NT2/D1 (cell line): ENCODE measurements around the gene OR6C6.
"Not testable (repeated sequence)": the region's sequence is repeated elsewhere in the genome, so short reads cannot be mapped to it uniquely, and the experiment has no call there.

Source experiments
- DNase-seq: peaks from one replicate; pipeline ENCODE4 v3.0.0-alpha.2; 2011; ENCODE audit warnings: low read depth, low spot score
- H3K27me3 ChIP-seq: 2 replicates; pipeline ENCODE4 v1.6.0; 2011; ENCODE audit warnings: mild to moderate bottlenecking; ENCODE audit not compliant: insufficient read length, insufficient read depth
- H3K36me3 ChIP-seq: 2 replicates; pipeline ENCODE4 v1.6.1; 2011; ENCODE audit warnings: mild to moderate bottlenecking, low read length, mixed read lengths; ENCODE audit not compliant: insufficient read depth, insufficient read length
- H3K4me1 ChIP-seq: 2 replicates; pipeline ENCODE4 v1.5.1; 2011; ENCODE audit not compliant: insufficient read depth, insufficient read length
- H3K4me3 ChIP-seq: 2 replicates; pipeline ENCODE4 v1.5.1; 2011; ENCODE audit warnings: low read depth; ENCODE audit not compliant: insufficient read length
- H3K9ac ChIP-seq: 2 replicates; pipeline ENCODE4 v1.6.0; 2011; ENCODE audit warnings: low read depth; ENCODE audit not compliant: insufficient read length
- H3K9me3 ChIP-seq: 2 replicates; pipeline ENCODE4 v1.5.1; 2011; ENCODE audit warnings: mild to moderate bottlenecking, low read length; ENCODE audit not compliant: insufficient read depth
- SUZ12 ChIP-seq: IDR thresholded peaks from 2 replicates; pipeline ENCODE4 v1.6.1; 2011; ENCODE audit not compliant: insufficient read length, insufficient read depth; ENCODE audit errors: extremely low read depth
- YY1 ChIP-seq: IDR thresholded peaks from 2 replicates; pipeline ENCODE4 v1.6.1; 2011; ENCODE audit not compliant: insufficient read length, insufficient read depth
- ZNF274 ChIP-seq: IDR thresholded peaks from 2 replicates; pipeline ENCODE4 v1.6.1; 2011; ENCODE audit warnings: mild to moderate bottlenecking, low read depth, low read length

OR6C6 gene

DNA sequence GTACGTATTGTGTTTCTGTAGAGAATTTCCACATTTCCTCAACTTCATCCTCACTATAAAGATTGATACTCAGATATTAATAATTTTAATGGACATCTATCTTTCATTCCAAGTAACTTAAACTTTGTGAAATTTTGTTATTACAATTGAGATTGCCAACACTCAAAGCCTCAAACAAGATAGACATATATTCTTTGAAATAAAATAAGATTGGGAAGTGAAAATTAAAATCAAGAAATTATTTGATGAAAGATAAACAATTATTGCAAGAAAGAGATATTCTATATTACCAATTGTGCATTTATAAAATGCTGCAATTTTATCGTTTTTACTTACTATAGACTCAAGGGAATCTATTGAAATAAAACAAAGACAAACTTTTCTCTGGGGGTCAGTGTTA, at the start of gene OR6C6:
OR6C6 (minus strand) TSS at position 101 of the 400 bp plus-strand sequence. CDS start 1,337 bp downstream, outside the sequence.
- H3K4me3 ChIP-seq: no peak within 1 kb of the TSS
- TF ChIP-seq SUZ12 (no peak), ZNF274 (no peak), YY1 (no peak)
- no peaks in the 10 kb centered on the region for H3K36me3 ChIP-seq
- no peaks in the 10 kb centered on the region for H3K27me3 ChIP-seq
- no peak for DNase-seq
- no peaks in the 10 kb centered on the region for H3K4me1 ChIP-seq
- H3K9me3 ChIP-seq: no peaks in the 10 kb centered on the region
- H3K9ac ChIP-seq: no peak within 1 kb of the TSS

DNA sequence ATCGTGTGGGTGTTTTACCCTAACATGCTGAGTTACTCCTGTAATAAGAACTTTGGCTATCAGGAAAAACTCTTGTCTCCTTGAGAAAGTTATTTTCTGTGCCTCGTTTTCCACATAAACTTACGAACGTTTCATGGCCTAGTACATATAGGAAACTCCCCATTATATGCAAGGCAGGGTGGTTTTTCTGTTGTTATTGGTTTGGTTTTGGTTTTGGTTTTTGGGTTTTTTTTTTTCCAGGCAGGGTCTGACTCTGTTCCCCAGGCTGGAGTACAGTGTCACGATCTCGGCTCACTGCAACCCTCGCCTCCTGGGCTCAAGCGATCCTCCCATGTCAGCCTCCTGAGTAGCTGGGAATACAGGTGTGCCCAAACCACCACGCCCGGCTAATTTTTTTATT, 39.6 kb upstream of the OR6C6 start:
- TF ChIP-seq SUZ12 (no peak), YY1 (no peak), ZNF274 (no peak)
- H3K4me1 ChIP-seq: no peaks in the 10 kb centered on the region

DNA sequence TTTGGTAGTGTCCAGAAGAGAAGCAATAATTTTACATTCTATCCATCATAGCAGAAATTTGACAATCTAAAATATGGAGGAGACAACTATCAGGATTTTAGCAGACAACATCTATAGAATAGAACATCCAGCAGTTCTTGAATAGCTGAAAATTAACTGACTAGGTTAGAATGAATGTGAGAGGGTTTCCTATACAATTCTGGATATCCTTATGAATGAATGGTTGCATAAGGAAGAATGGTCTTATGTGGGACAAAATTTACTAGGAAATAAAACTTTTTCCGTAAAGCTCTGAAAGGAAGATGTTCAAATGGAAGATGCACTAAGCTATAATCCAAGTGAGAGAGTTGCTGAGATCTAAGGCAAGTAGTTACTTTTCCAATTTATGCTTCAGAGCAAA, 34.1 kb upstream of the OR6C6 start, which contains the start of gene OR6C3:
OR6C3 (plus strand) TSS at position 301 of the 400 bp plus-strand sequence. CDS start 955 bp downstream, outside the sequence.
- TF ChIP-seq SUZ12 (no peak), YY1 (no peak), ZNF274 (no peak)
- H3K9me3 ChIP-seq: peaks cover 3% of the 10 kb centered on the region; the same call in 1 of the 2 replicates
- no peak within 1 kb of the TSS for H3K4me3 ChIP-seq
- no peak for DNase-seq
- no peaks in the 10 kb centered on the region for H3K4me1 ChIP-seq
- H3K9ac ChIP-seq: no peak within 1 kb of the TSS
- no peaks in the 10 kb centered on the region for H3K27me3 ChIP-seq
- H3K36me3 ChIP-seq: no peaks in the 10 kb centered on the region

More for the DNA sequence above, 39.6 kb upstream of the OR6C6 start:
- Histone ChIP-seq H3K9me3 (peaks cover 3% of the 10 kb centered on the region), H3K36me3 (no peaks in the 10 kb centered on the region), H3K27me3 (no peaks in the 10 kb centered on the region), H3K9ac (no peak overlapping the region), H3K4me3 (no peak overlapping the region)
- DNase-seq: no peak

DNA sequence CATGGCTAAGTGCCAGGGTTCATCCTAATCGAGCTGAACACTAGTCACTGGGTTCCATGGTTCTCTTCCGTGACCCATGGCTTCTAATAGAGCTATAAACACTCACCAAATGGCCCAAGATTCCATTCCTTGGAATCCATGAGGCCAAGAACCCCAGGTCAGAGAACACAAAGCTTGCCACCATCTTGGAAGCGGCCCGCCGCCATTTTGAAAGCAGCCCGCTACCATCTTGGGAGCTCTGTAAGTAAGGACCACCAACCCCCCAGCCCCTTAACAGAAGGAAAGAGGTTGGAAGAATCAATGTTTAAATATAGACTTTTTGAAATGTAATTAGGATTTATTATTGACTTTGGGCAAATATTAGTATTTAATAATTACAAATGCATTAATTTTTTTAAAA, 29.4 kb upstream of the OR6C6 start:
- H3K36me3 ChIP-seq, DNase-seq, H3K9me3 ChIP-seq, H3K4me3 ChIP-seq, H3K4me1 ChIP-seq, H3K9ac ChIP-seq, H3K27me3 ChIP-seq: not testable (repeated sequence)

DNA sequence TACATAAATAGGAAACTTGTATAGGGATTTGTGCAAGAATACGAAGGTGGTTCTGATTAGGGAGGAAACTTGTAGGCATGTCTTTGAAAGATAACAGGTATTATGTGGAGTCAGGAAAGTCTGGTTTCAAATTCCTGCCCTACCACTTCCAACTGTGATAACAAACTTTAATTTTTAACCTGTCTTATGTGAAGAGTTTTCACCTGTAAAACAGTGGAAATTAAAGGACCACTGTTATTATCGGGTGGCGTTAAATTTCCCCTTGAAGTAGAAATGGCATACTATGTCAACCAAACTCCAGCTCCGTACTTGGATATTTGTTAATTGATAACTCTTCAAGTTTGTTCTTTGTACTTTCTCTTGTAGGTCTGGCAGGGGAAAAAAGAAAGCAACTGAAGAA, 23.8 kb upstream of the OR6C6 start:
- H3K36me3 ChIP-seq: no peaks in the 10 kb centered on the region
- DNase-seq: no peak
- H3K4me3 ChIP-seq: no peak overlapping the region
- no peaks in the 10 kb centered on the region for H3K4me1 ChIP-seq
- no peaks in the 10 kb centered on the region for H3K27me3 ChIP-seq
- TF ChIP-seq YY1: no peak
- no peak overlapping the region for H3K9ac ChIP-seq
- H3K9me3 ChIP-seq: no peaks in the 10 kb centered on the region; the same call in 1 of the 2 replicates

DNA sequence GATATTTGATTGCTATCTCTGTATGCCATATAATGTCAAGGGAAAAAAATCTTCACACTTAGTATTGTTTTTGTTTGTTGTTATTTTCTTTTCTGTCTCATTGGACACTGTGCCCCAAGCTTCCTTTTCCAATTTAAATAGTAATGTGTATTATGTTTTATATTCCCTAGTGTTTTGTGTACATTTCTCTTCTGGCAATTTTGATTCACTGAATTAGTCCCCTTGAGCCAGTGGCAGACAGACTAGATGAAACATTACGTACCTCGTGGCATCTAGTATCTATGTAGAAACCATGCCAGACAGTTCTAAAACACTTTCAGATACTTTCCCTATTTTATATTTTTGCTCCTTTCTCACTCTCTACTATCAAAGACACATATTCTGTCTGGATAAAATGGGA, 17.7 kb upstream of the OR6C6 start, which contains the start of gene OR6C1:
OR6C1 (plus strand) TSS at position 301 of the 400 bp plus-strand sequence. CDS start 6,257 bp downstream, outside the sequence.
- H3K4me1 ChIP-seq: no peaks in the 10 kb centered on the region
- no peaks in the 10 kb centered on the region for H3K27me3 ChIP-seq
- no peak within 1 kb of the TSS for H3K4me3 ChIP-seq
- H3K9me3 ChIP-seq: no peaks in the 10 kb centered on the region
- DNase-seq: no peak
- no peak within 1 kb of the TSS for H3K9ac ChIP-seq
- TF ChIP-seq YY1 (no peak), ZNF274 (no peak), SUZ12 (no peak)
- H3K36me3 ChIP-seq: no peaks in the 10 kb centered on the region

DNA sequence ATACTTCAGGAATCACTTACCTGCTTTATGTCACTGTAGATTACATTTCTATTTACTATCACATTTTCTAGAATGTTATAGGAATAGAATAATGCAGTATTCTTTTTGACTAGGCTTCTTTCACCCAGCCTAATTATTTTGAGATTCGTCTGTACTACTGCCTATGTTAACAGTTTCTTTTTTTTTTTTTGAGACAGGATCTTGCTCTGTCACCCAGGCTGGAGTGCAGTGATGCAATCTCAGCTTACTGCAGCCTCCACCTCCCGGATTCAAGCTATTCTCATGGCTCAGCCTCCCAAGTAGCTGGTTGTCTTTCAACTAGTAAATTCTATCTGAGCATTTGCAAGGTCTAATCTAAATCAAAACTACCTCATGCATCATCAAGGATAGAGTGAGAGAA, 6.4 kb downstream of the OR6C6 start:
- Histone ChIP-seq H3K4me3 (no peak overlapping the region), H3K27me3 (no peaks in the 10 kb centered on the region), H3K4me1 (no peaks in the 10 kb centered on the region), H3K9ac (no peak overlapping the region), H3K9me3 (no peaks in the 10 kb centered on the region), H3K36me3 (no peaks in the 10 kb centered on the region)
- TF ChIP-seq ZNF274: no peak
- no peak for TF ChIP-seq SUZ12
- no peak for TF ChIP-seq YY1
- DNase-seq: no peak

DNA sequence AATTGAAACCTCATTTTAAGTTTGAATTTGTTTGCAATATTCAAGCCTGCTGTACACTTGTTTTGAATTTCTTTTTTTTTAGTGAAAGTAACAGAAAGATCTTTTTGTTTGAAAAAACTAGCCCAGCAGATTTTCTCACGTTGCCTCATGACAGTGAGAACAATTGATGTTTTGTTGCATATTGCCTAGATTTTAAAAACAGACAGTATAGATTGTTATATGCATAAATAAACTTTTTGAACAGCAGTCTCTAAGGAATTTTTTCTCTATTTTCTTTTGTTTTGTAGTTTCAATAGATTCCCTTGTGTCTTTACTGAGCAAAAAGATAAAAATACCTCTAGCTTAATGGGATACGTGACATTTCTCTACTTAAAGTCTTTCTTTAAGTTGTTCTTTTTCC, 15.4 kb downstream of the OR6C6 start:
- no peak for DNase-seq
- no peaks in the 10 kb centered on the region for H3K9me3 ChIP-seq

More for the DNA sequence above, 15.4 kb downstream of the OR6C6 start:
- Histone ChIP-seq H3K4me1 (no peaks in the 10 kb centered on the region), H3K9ac (no peak overlapping the region), H3K36me3 (no peaks in the 10 kb centered on the region), H3K27me3 (no peaks in the 10 kb centered on the region), H3K4me3 (no peak overlapping the region)
- TF ChIP-seq YY1: no peak
- no peak for TF ChIP-seq ZNF274
- no peak for TF ChIP-seq SUZ12
